NCI-H1417 treated with DMSO at 0.1 percent for 48 hours (cell line): Measurements from ENCODE around the gene IFT122.
A peak's percentile ranks its signal among the peaks of the same experiment; 100 is the strongest.
"Not testable (repeated sequence)": the region's sequence is repeated elsewhere in the genome, so short reads cannot be mapped to it uniquely, and the experiment has no call there.

Source experiments
- DNase-seq: peaks from one replicate; lab custom pipeline; 2025; lab: John Stamatoyannopoulos, UW

Gene IFT122

GRCh38 chr3:129495006-129495639, 55.1 kb downstream of the IFT122 start:
- not testable (repeated sequence) for DNase-seq

- not testable (repeated sequence) for DNase-seq
Observed at GRCh38 chr3:129497876-129498275, 57.9 kb downstream of the IFT122 start.

- DNase-seq, result not testable (repeated sequence)
Observed at GRCh38 chr3:129498603-129499488, 58.8 kb downstream of the IFT122 start.

- DNase-seq, result not testable (repeated sequence)
Observed at GRCh38 chr3:129499604-129500333, 59.7 kb downstream of the IFT122 start.

- no peak for DNase-seq
Observed at GRCh38 chr3:129500334-129500658, 60.3 kb downstream of the IFT122 start.

GRCh38 chr3:129501630-129502029, 61.6 kb downstream of the IFT122 start:
- no peak for DNase-seq

GRCh38 chr3:129502641-129503408, 62.8 kb downstream of the IFT122 start:
- DNase-seq, result peak; percentile 65

- peak; percentile 65 for DNase-seq
Observed at GRCh38 chr3:129503471-129504291, 63.7 kb downstream of the IFT122 start.

GRCh38 chr3:129504471-129505100, 64.6 kb downstream of the IFT122 start:
- DNase-seq, result no peak

- DNase-seq, result peak; percentile 6
Observed at GRCh38 chr3:129505341-129505740, 65.3 kb downstream of the IFT122 start.

- peak; percentile 97 for DNase-seq
Observed at GRCh38 chr3:129506231-129506742, 66.3 kb downstream of the IFT122 start.

- no peak for DNase-seq
Observed at GRCh38 chr3:129507181-129507831, 67.3 kb downstream of the IFT122 start.

GRCh38 chr3:129512595-129512994, 72.6 kb downstream of the IFT122 start:
- no peak for DNase-seq

- no peak for DNase-seq
Observed at GRCh38 chr3:129513705-129514104, 73.7 kb downstream of the IFT122 start.

- no peak for DNase-seq
Observed at GRCh38 chr3:129514110-129514509, 74.1 kb downstream of the IFT122 start.

GRCh38 chr3:129514563-129514962, 74.5 kb downstream of the IFT122 start:
- DNase-seq, result no peak

- not testable (repeated sequence) for DNase-seq
Observed at GRCh38 chr3:129515108-129515820, 75.2 kb downstream of the IFT122 start.

- DNase-seq, result not testable (repeated sequence)
Observed at GRCh38 chr3:129515821-129516432, 75.9 kb downstream of the IFT122 start.

GRCh38 chr3:129517516-129517915, 77.5 kb downstream of the IFT122 start:
- no peak for DNase-seq
